Peyer's patch (tissue), 4 donors: ENCODE results near the gene KCNRG. TPM values are rescaled to one million over a fixed set of nuclear protein-coding genes. Genes with fewer than 3 reads are reported as not detected.

Experiments
- DNase-seq, 3 donors: peaks; one replicate each; pipeline ENCODE4 v3.0.0-alpha.2; 2017 to 2019
- H3K27ac ChIP-seq, 4 donors: fragments of 200-600 bp; sonication (generic); one replicate each; pipeline ENCODE4 v1.5.1; 2016 to 2019
- H3K27me3 ChIP-seq, 2 donors: fragments of 200-600 bp; sonication (generic); one replicate each; pipeline ENCODE4 v1.5.1; 2019
- H3K36me3 ChIP-seq, 3 donors: fragments of 200-600 bp; sonication (generic); one replicate each; pipeline ENCODE4 v1.5.1; 2016 to 2019
- H3K4me1 ChIP-seq, 4 donors: fragments of 200-600 bp; sonication (generic); one replicate each; pipeline ENCODE4 v1.5.1; 2016 to 2019
- H3K4me3 ChIP-seq, 4 donors: fragments of 200-600 bp; sonication (generic); 1 replicate in 3 of 4; 2 replicates in 1 of 4; pipeline ENCODE4 v1.5.1; 2016 to 2019; ENCODE audit warnings: mild to moderate bottlenecking in 1 of 4
- H3K9me3 ChIP-seq, 4 donors: fragments of 200-600 bp; sonication (generic); one replicate each; pipeline ENCODE4 v1.5.1; 2016 to 2019; ENCODE audit warnings: mild to moderate bottlenecking in 1 of 4
- POLR2A ChIP-seq, 2 donors: fragments of 450-650 bp; IDR thresholded peaks; one replicate each; pipeline ENCODE4 v1.5.1; 2017; ENCODE audit warnings: antibody characterized with exemption in 2 of 2, mild to moderate bottlenecking in 2 of 2, moderate library complexity in 2 of 2
- total RNA-seq, 4 donors: library from RNA; depleted of rRNA; stranded (reverse); fragments of >200 nt; gene quantifications; one replicate each; pipeline ENCODE4 v1.1.0, GENCODE V29; 2016
- TF ChIP-seq, protein P1 (sequence below), 6 experiments: fragments of 450-650 bp in 4 of 6; fragments of 200-600 bp in 2 of 6; sonication (generic) in 1 of 6; IDR thresholded peaks; one replicate each; pipeline ENCODE4 v1.5.1; 2017 to 2019; ENCODE audit warnings: antibody characterized with exemption in 6 of 6, mild to moderate bottlenecking in 3 of 6, moderate library complexity in 1 of 6

KCNRG gene
- total RNA-seq, 4 donors from 2014 or later: 2.4 to 2.9 TPM; not detected in 2

DNA sequence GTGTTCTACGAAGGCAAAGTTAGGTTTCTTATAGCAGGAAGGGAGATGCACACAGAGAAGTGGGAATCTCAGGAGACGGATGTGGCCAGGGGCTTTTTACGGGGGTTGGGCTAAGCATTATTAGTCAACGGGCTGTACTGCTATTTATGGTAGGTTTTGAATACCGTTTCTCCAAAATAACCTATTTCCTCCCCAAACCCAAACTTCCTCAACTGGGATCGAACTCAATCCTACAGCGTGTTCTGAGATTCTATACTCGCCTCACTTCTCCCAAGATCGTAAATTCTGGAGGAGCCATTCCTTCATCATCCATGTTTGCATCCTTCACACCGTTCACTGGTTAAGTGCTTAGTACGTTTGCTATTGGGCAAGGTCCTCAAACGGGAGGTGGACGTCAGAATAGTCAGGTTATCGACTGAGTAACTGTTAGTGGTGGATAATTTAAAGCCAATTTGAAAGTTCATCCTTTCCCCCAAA, 19.6 kb upstream of the KCNRG start:
- DNase-seq: peak in 1 of 3 donors; percentile 22
- peaks cover 6 to 19% (median 9%) of the 10 kb centered on the region in 4 donors for H3K4me1 ChIP-seq
- H3K36me3 ChIP-seq: no peaks in the 10 kb centered on the region
- peak overlapping the region; percentile 95 to 100 (median 100) for H3K27ac ChIP-seq
- no peaks in the 10 kb centered on the region for H3K9me3 ChIP-seq
- TF ChIP-seq POLR2A (IDR thresholded peaks at IDR 0.05): no peak
- TF ChIP-seq, protein P1, sequence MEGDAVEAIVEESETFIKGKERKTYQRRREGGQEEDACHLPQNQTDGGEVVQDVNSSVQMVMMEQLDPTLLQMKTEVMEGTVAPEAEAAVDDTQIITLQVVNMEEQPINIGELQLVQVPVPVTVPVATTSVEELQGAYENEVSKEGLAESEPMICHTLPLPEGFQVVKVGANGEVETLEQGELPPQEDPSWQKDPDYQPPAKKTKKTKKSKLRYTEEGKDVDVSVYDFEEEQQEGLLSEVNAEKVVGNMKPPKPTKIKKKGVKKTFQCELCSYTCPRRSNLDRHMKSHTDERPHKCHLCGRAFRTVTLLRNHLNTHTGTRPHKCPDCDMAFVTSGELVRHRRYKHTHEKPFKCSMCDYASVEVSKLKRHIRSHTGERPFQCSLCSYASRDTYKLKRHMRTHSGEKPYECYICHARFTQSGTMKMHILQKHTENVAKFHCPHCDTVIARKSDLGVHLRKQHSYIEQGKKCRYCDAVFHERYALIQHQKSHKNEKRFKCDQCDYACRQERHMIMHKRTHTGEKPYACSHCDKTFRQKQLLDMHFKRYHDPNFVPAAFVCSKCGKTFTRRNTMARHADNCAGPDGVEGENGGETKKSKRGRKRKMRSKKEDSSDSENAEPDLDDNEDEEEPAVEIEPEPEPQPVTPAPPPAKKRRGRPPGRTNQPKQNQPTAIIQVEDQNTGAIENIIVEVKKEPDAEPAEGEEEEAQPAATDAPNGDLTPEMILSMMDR (IDR thresholded peaks at IDR 0.05): no peak
- H3K27me3 ChIP-seq: no peaks in the 10 kb centered on the region
- H3K4me3 ChIP-seq: peak overlapping the region; percentile 83 to 89 (median 85)

DNA sequence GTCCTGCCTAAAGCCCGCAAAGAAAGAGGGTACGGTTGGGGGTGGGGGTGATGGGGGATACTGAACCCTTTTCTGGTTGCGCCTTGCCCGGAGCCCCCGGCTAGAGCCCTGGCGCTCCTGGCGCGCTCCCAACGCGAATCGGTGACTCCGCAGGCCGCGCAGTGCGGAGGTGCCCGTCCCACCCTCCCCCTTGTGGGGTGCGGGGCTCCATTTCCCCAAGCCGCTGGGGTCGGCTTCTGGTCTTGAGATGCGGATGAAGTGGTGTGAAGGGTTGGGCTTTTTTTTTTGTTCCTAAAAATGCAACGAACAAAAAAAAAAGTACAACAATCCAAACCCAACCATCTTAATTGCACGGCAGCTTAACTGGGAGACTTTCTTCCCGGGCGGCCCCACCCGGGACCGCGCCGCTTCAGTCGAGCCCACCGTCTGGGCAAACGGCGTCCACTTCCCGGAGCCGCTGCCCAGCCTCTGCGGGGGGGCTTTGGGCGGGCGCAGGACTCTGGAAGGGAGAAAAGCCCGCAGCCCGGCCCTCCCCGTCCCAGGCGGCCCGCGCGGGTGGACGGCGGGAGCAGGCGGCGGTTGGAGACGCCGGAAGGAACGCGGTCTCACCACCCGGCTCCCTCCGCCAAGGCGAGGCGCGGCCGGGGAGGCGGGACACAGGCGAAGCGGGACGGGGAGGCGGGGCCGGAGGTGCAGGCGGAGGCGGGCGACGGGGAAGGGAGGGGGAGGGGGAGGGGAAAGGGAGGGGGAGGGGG, 18.9 kb upstream of the KCNRG start:
- H3K9me3 ChIP-seq: no peaks in the 10 kb centered on the region
- peak; percentile 88 to 96 (median 95) for DNase-seq
- peak overlapping the region; percentile 83 to 89 (median 85) for H3K4me3 ChIP-seq
- H3K4me1 ChIP-seq: peaks cover 6 to 19% (median 9%) of the 10 kb centered on the region in 4 donors
- TF ChIP-seq, protein P1 (IDR thresholded peaks at IDR 0.05): no peak
- peak; percentile 76 to 78 for TF ChIP-seq POLR2A (IDR thresholded peaks at IDR 0.05)
- H3K27ac ChIP-seq: peak overlapping the region; percentile 95 to 100 (median 100)
- H3K27me3 ChIP-seq: no peaks in the 10 kb centered on the region
- H3K36me3 ChIP-seq: no peaks in the 10 kb centered on the region

DNA sequence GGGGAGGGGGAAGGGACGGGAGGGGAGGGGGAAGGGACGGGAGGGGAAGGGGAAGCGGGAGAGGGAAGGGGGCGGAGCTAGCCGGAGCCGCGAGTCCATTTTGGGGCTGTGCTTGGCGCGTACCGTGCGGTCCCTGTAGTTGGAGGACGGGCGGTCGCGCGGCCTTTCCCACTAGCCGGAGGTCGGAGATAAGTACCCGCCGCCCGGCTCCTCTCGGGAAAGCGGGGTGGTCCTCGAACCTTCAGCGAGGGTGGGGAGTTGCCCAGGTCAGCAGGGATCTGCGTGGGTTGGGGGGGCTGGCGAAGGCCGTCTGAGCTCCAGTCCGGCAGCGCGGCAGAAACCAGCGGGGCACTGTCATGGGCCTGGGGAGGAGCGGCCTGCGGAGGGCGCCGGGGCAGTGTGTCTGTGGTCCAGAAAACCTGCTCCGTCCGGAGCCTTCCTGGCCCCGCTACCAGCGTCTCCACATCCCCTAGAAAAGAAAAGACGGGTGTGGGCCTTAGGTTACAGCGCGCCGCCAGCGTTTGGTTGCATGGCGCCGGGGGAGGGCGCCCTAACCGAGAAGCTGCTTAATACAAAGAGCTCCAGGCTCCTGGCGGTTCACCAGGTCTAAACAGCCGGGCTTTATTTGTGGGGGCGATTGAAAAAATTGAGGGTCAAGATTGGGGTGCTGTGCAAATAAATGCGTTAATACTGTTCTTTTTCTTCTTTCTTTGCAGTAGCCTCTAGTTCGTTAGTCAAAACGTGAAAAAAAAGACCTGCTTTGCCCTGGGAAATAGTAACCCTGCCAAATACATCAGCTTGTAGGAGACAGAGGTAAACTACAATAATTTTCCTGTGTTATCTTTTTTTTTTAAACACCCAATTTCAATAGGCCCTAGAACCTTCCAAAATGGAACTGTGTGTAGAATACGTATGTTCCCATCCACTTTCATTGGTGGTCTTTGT, 18.0 kb upstream of the KCNRG start, which contains the start of gene TRIM13:
TRIM13 (plus strand) TSS at position 92 of the 945 bp plus-strand sequence. CDS start 14,899 bp downstream, outside the sequence.
- Histone ChIP-seq H3K36me3 (no peaks in the 10 kb centered on the region), H3K4me3 (peak within 1 kb of the TSS; percentile 83 to 90 (median 85)), H3K27ac (peak within 1 kb of the TSS; percentile 98 to 100 (median 100)), H3K27me3 (no peaks in the 10 kb centered on the region), H3K4me1 (peaks cover 6 to 26% (median 9%) of the 10 kb centered on the region in 4 donors), H3K9me3 (no peaks in the 10 kb centered on the region)
- peak; percentile 91 to 96 (median 92) for DNase-seq
- peak; percentile 31 to 60 for TF ChIP-seq POLR2A (IDR thresholded peaks at IDR 0.05)
- TF ChIP-seq, protein P1 (IDR thresholded peaks at IDR 0.05): peak; percentile 42 to 81 (median 76)

DNA sequence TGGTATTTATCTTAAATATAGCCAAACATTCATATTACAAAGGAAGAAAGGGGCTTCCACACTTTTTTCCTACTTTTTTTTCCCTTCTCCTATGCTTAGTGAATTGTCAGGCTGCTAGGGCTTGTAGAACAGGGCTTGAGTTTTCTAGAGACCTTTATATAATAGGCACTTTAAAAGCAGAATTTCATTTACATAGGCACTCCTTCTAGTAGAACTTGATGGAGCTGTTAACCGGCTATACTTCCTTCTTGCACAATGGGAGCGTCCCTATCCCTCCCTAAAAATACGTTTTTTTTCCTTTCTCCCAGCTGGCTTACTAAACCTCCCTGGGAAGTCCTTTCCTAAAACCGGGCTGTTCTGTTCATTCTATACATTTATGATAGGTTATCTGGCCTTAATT, 17.3 kb upstream of the KCNRG start:
- no peak for TF ChIP-seq POLR2A (IDR thresholded peaks at IDR 0.05)
- TF ChIP-seq, protein P1 (IDR thresholded peaks at IDR 0.05): no peak
- Histone ChIP-seq H3K36me3 (no peaks in the 10 kb centered on the region), H3K4me3 (peak overlapping the region in 3 of 4 donors; percentile 83 to 90 (median 86)), H3K27me3 (no peaks in the 10 kb centered on the region), H3K27ac (peak overlapping the region; percentile 98 to 100 (median 100)), H3K4me1 (peaks cover 6 to 32% (median 10%) of the 10 kb centered on the region in 4 donors), H3K9me3 (no peaks in the 10 kb centered on the region)
- no peak for DNase-seq
